HG02938 (cell line): ENCODE data around the gene DIPK1A.

Experiments used
- ATAC-seq: cut with Tn5 transposase; IDR thresholded peaks from one replicate; pipeline ENCODE4 v1.9.1; 2021; ENCODE audit warnings: mild to moderate bottlenecking, moderate library complexity; ENCODE audit not compliant: unreplicated experiment

The DIPK1A gene

GRCh38 chr1:92808381-92808780, 152.9 kb downstream of the DIPK1A start:
- no peak for ATAC-seq

GRCh38 chr1:92805216-92805615, 156.0 kb downstream of the DIPK1A start:
- no peak for ATAC-seq

GRCh38 chr1:92804721-92805201, 156.5 kb downstream of the DIPK1A start:
- no peak for ATAC-seq

GRCh38 chr1:92803140-92803887, 157.9 kb downstream of the DIPK1A start:
- no peak for ATAC-seq

- no peak for ATAC-seq
These were observed 163.3 kb downstream of the DIPK1A start for GRCh38 chr1:92797961-92798360.

- ATAC-seq = no peak
These were observed 164.0 kb downstream of the DIPK1A start for GRCh38 chr1:92797297-92797696.

- no peak for ATAC-seq
These were observed 166.1 kb downstream of the DIPK1A start for GRCh38 chr1:92795166-92795565.

- no peak for ATAC-seq
These were observed 168.9 kb downstream of the DIPK1A start for GRCh38 chr1:92792340-92792782.
